H1 (cell line): ENCODE measurements around the gene CST4.

Experiments used
- CBX8 ChIP-seq: fragments of 300-800, 300-1000 bp; sonication (generic); IDR thresholded peaks from 2 replicates; pipeline ENCODE4 v1.7.1; 2016; ENCODE audit warnings: low read depth, low read length, borderline replicate concordance
- CEBPB ChIP-seq: IDR thresholded peaks from 2 replicates; pipeline ENCODE4 v1.6.1; 2012; ENCODE audit warnings: low read depth, low read length
- EZH2 ChIP-seq: fragments of 200-600 bp; sonication (generic); IDR thresholded peaks from 2 replicates; pipeline ENCODE4 v1.7.1; 2012; ENCODE audit warnings: low read depth, mild to moderate bottlenecking, moderate library complexity, low read length, inconsistent platforms; ENCODE audit not compliant: severe bottlenecking
- MAFK ChIP-seq: IDR thresholded peaks from 2 replicates; pipeline ENCODE4 v1.6.1; 2012; ENCODE audit warnings: low read depth, mild to moderate bottlenecking, improper control_type of control experiment, low read length
- POLR2AphosphoS5 ChIP-seq: IDR thresholded peaks from 2 replicates; pipeline ENCODE4 v1.6.1; 2011; ENCODE audit warnings: low read depth, low read length
- RBBP5 ChIP-seq: IDR thresholded peaks from 2 replicates; pipeline ENCODE4 v1.7.1; 2012; ENCODE audit warnings: low read depth, mild to moderate bottlenecking, inconsistent platforms, low read length, moderate library complexity, borderline replicate concordance
- RFX5 ChIP-seq: IDR thresholded peaks from 2 replicates; pipeline ENCODE4 v1.6.1; 2011; ENCODE audit warnings: low read depth, low read length, improper control_type of control experiment, borderline replicate concordance
- SIN3A ChIP-seq, 2 experiments: IDR thresholded peaks in 1 of 2; conservative IDR thresholded peaks in 1 of 2; 2 replicates each; pipeline ENCODE4 v1.6.1; 2011 to 2012; ENCODE audit warnings: low read length in 2 of 2, improper control_type of control experiment in 1 of 2, low read depth in 1 of 2, mild to moderate bottlenecking in 1 of 2
- SRF ChIP-seq: IDR thresholded peaks from 2 replicates; pipeline ENCODE4 v1.6.1; 2011; ENCODE audit warnings: mild to moderate bottlenecking, low read depth, low read length, moderate library complexity
- TF ChIP-seq, protein P1 (sequence below): IDR thresholded peaks from 2 replicates; pipeline ENCODE4 v1.6.1; 2012; ENCODE audit warnings: low read length, inconsistent platforms
- TF ChIP-seq, protein P2 (sequence below), 3 experiments: IDR thresholded peaks; 1 replicate in 2 of 3; 2 replicates in 1 of 3; pipeline versions ENCODE4 v1.5.1 to v1.6.1; 2011; ENCODE audit warnings: low read length in 3 of 3, mild to moderate bottlenecking in 3 of 3, inconsistent platforms in 2 of 3, low read depth in 1 of 3, moderate library complexity in 1 of 3; ENCODE audit not compliant: insufficient read depth in 1 of 3; ENCODE audit errors: control extremely low read depth in 1 of 3
- TF ChIP-seq, protein P3 (sequence below): IDR thresholded peaks from 2 replicates; pipeline ENCODE4 v1.6.1; 2012; ENCODE audit warnings: inconsistent platforms
- TF ChIP-seq, protein P4 (sequence below): IDR thresholded peaks from 2 replicates; pipeline ENCODE4 v1.6.1; 2011; ENCODE audit warnings: low read depth, mild to moderate bottlenecking, low read length; ENCODE audit not compliant: insufficient read depth

DNA sequence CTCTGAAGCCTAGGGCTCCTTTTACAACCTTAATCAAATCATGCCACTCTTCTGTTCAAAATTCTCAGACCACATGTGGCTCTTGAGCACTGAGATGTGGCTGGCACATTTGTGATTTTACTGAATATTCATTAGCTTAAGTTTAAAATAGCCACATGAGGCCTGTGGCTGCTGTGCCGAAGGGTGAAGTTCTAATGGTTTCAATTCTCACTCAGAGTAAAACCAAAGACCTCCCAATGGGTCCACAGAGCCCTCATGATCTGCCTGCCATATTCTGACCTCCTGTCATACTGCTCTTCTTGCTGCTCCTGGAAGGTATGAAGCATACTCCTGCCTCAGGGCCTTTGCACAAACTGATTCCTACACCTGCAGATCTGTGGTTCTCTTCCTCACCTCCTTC is 43.3 kb downstream of the CST4 start:
- TF ChIP-seq, protein P1, sequence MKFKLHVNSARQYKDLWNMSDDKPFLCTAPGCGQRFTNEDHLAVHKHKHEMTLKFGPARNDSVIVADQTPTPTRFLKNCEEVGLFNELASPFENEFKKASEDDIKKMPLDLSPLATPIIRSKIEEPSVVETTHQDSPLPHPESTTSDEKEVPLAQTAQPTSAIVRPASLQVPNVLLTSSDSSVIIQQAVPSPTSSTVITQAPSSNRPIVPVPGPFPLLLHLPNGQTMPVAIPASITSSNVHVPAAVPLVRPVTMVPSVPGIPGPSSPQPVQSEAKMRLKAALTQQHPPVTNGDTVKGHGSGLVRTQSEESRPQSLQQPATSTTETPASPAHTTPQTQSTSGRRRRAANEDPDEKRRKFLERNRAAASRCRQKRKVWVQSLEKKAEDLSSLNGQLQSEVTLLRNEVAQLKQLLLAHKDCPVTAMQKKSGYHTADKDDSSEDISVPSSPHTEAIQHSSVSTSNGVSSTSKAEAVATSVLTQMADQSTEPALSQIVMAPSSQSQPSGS = no peak
- TF ChIP-seq CEBPB (no peak), SIN3A (conservative IDR thresholded peaks at IDR 0.05 in 1 of 2, IDR thresholded peaks at IDR 0.05 in 1 of 2; ENCODE audit: low read depth in 1 of 2, low read length in 2 of 2) (no peak), POLR2AphosphoS5 (no peak), RFX5 (no peak), MAFK (no peak), EZH2 (no peak), CBX8 (no peak), RBBP5 (no peak), SRF (no peak)
- TF ChIP-seq, protein P2, sequence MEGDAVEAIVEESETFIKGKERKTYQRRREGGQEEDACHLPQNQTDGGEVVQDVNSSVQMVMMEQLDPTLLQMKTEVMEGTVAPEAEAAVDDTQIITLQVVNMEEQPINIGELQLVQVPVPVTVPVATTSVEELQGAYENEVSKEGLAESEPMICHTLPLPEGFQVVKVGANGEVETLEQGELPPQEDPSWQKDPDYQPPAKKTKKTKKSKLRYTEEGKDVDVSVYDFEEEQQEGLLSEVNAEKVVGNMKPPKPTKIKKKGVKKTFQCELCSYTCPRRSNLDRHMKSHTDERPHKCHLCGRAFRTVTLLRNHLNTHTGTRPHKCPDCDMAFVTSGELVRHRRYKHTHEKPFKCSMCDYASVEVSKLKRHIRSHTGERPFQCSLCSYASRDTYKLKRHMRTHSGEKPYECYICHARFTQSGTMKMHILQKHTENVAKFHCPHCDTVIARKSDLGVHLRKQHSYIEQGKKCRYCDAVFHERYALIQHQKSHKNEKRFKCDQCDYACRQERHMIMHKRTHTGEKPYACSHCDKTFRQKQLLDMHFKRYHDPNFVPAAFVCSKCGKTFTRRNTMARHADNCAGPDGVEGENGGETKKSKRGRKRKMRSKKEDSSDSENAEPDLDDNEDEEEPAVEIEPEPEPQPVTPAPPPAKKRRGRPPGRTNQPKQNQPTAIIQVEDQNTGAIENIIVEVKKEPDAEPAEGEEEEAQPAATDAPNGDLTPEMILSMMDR (IDR thresholded peaks at IDR 0.05; ENCODE audit: control extremely low read depth in 1 of 3, insufficient read depth in 1 of 3, low read depth in 1 of 3, low read length in 3 of 3) = no peak
- TF ChIP-seq, protein P3, sequence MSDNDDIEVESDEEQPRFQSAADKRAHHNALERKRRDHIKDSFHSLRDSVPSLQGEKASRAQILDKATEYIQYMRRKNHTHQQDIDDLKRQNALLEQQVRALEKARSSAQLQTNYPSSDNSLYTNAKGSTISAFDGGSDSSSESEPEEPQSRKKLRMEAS = no peak
- TF ChIP-seq, protein P4, sequence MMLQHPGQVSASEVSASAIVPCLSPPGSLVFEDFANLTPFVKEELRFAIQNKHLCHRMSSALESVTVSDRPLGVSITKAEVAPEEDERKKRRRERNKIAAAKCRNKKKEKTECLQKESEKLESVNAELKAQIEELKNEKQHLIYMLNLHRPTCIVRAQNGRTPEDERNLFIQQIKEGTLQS = no peak
